Body of pancreas (tissue), 4 donors: Measurements from ENCODE around the gene TAS1R3. TPM values are rescaled to one million over a fixed set of nuclear protein-coding genes. Genes with fewer than 3 reads are reported as not detected.

Source experiments
- ATAC-seq: fragments of 150-250 bp; one replicate; pipeline ENCODE4 v1.9.1; 2016
- DNase-seq, 4 donors: peaks; one replicate each; pipeline ENCODE4 v3.0.0-alpha.2; 2019
- H3K27ac ChIP-seq, 4 donors: fragments of 200-600 bp; sonication (generic); 1 replicate in 3 of 4; 2 replicates in 1 of 4; pipeline versions ENCODE4 v1.5.1 to v1.6.1; 2016 to 2019; ENCODE audit warnings: mild to moderate bottlenecking in 1 of 4, mixed read lengths in 1 of 4, moderate library complexity in 1 of 4
- H3K27me3 ChIP-seq, 2 donors: fragments of 200-600 bp; sonication (generic); one replicate each; pipeline ENCODE4 v1.6.0; 2016; ENCODE audit warnings: mild to moderate bottlenecking in 1 of 2
- H3K36me3 ChIP-seq, 2 donors: fragments of 200-600 bp; sonication (generic); replicated peaks in 1 of 2; 2 replicates each; pipeline ENCODE4 v1.5.1; 2016; ENCODE audit warnings: low read depth in 2 of 2; ENCODE audit not compliant: insufficient read depth in 1 of 2
- H3K4me1 ChIP-seq: fragments of 200-600 bp; sonication (generic); one replicate; pipeline ENCODE4 v1.6.0; 2016
- H3K4me3 ChIP-seq, 2 donors: fragments of 200-600 bp; sonication (generic); 1 replicate in 1 of 2; 2 replicates in 1 of 2; pipeline ENCODE4 v1.5.1; 2016 to 2019
- H3K9me3 ChIP-seq, 3 donors: fragments of 200-600 bp; sonication (generic); 1 replicate in 2 of 3; 2 replicates in 1 of 3; pipeline ENCODE4 v1.5.1; 2016
- POLR2A ChIP-seq, 3 donors: fragments of 450-650 bp; IDR thresholded peaks; one replicate each; pipeline ENCODE4 v1.6.1; 2016; ENCODE audit warnings: antibody characterized with exemption in 3 of 3, mild to moderate bottlenecking in 2 of 3
- WGBS, 2 donors: methylation state at CpG; one replicate each; pipeline ENCODE4 v1.1.5; 2017; 5-methylcytosine and 5-hydroxymethylcytosine counted together
- intact Hi-C: fragments of 100-400 bp; cut with DNase I; formaldehyde crosslinking; loops from one replicate; pipeline ENCODE4 v1.15.1; 2023
- total RNA-seq, 2 donors: library from RNA; depleted of rRNA; stranded (reverse); fragments of >200 nt; gene quantifications; one replicate each; pipeline ENCODE4 v1.1.0, GENCODE V29; 2016
- TF ChIP-seq, protein P1 (sequence below), 7 experiments: fragments of 450-650 bp in 4 of 7; fragments of 200-600 bp in 3 of 7; sonication (generic) in 3 of 7; IDR thresholded peaks; one replicate each; pipeline ENCODE4 v1.5.1; 2016 to 2019; ENCODE audit warnings: antibody characterized with exemption in 7 of 7

TAS1R3 gene
- total RNA-seq, 2 donors from 2014 or later: 0.26 TPM; not detected in 1

GRCh38 chr1:1373815-1374588, 42.9 kb downstream of the TAS1R3 start:
- DNase-seq (no peak), ATAC-seq (no peak)
- WGBS, 2 donors: 36 to 67% methylated on average over 24 to 50 of the region's 52 CpGs
- intact Hi-C loops: no loop called here
- no peak for TF ChIP-seq POLR2A (IDR thresholded peaks at IDR 0.05)
- TF ChIP-seq, protein P1, sequence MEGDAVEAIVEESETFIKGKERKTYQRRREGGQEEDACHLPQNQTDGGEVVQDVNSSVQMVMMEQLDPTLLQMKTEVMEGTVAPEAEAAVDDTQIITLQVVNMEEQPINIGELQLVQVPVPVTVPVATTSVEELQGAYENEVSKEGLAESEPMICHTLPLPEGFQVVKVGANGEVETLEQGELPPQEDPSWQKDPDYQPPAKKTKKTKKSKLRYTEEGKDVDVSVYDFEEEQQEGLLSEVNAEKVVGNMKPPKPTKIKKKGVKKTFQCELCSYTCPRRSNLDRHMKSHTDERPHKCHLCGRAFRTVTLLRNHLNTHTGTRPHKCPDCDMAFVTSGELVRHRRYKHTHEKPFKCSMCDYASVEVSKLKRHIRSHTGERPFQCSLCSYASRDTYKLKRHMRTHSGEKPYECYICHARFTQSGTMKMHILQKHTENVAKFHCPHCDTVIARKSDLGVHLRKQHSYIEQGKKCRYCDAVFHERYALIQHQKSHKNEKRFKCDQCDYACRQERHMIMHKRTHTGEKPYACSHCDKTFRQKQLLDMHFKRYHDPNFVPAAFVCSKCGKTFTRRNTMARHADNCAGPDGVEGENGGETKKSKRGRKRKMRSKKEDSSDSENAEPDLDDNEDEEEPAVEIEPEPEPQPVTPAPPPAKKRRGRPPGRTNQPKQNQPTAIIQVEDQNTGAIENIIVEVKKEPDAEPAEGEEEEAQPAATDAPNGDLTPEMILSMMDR (IDR thresholded peaks at IDR 0.05): no peak
- no peaks in the 10 kb centered on the region for H3K36me3 ChIP-seq
- no peaks in the 10 kb centered on the region for H3K9me3 ChIP-seq
- peaks cover 36% of the 10 kb centered on the region for H3K4me1 ChIP-seq
- H3K27ac ChIP-seq: peak overlapping the region in 3 of 4 donors; percentile 78 to 96 (median 93)
- H3K4me3 ChIP-seq: peak overlapping the region; percentile 98 to 100
- H3K27me3 ChIP-seq: no peaks in the 10 kb centered on the region

- H3K27ac ChIP-seq: peak overlapping the region; percentile 77 to 96 (median 86)
- no peaks in the 10 kb centered on the region for H3K36me3 ChIP-seq
- DNase-seq (peak in 1 of 4 donors; percentile 39), ATAC-seq (no peak)
- 0 to 1% methylated on average over 7 to 23 of the region's 24 CpGs for WGBS, 2 donors
- H3K9me3 ChIP-seq: no peaks in the 10 kb centered on the region
- intact Hi-C loops: no loop called here
- H3K4me1 ChIP-seq: peaks cover 36% of the 10 kb centered on the region
- TF ChIP-seq, protein P1 (IDR thresholded peaks at IDR 0.05): no peak
- TF ChIP-seq POLR2A (IDR thresholded peaks at IDR 0.05): no peak
- H3K4me3 ChIP-seq: peak overlapping the region; percentile 98 to 100
- H3K27me3 ChIP-seq: no peaks in the 10 kb centered on the region
These were observed 43.5 kb downstream of the TAS1R3 start for GRCh38 chr1:1374589-1374928.

DNA sequence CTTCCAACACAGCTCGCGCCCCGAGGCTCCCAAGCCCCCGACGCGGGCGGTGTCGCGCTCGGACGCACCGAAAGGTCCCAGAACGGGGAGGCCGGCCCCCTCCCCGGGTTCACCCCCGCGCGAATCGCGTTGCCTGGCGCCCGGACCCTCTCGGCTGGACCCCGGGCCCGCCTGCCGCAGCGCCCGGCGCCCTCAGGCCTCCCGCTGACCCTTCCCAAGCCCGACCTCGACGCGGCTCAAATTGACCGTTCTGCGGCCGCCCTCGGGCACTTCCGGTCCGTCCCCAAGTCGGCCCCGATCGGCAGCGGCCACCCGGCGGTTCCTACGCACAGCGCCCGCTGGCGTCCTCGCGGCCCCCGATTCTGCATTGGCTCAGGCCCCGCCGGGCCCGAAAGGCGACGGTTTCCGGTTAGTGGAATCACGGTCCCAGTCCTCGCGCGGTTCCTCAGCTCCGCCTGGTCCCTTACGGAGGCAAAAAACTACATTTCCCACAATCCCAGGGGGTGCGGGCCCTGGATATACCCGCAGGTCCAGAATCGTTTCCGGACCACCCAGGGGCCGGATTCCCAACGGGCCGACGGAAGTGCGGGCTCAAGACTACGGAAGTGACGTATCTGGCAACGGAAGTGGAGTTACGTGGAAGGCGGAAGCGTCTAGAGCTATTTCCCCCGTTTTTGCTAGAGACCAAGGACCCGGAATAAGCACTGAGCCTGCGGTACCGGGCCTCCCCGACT, 44.0 kb downstream of the TAS1R3 start, which contains the start of gene AURKAIP1:
Gene AURKAIP1, minus strand, starts transcription at position 279 of the 734 bp plus-strand sequence. CDS start 451 bp downstream, outside the sequence.
- peak within 1 kb of the TSS; percentile 98 to 100 for H3K4me3 ChIP-seq
- peak; percentile 10 to 83 (median 73) for TF ChIP-seq POLR2A (IDR thresholded peaks at IDR 0.05)
- TF ChIP-seq, protein P1 (IDR thresholded peaks at IDR 0.05): peak in 5 of 7 experiments; percentile 21 to 57 (median 53)
- peak within 1 kb of the TSS; percentile 77 to 96 (median 86) for H3K27ac ChIP-seq
- H3K36me3 ChIP-seq: no peaks in the 10 kb centered on the region
- peak; percentile 96 for ATAC-seq
- intact Hi-C loops: no loop called here
- H3K9me3 ChIP-seq: no peaks in the 10 kb centered on the region
- peaks cover 36% of the 10 kb centered on the region for H3K4me1 ChIP-seq
- no peaks in the 10 kb centered on the region for H3K27me3 ChIP-seq
- 0 to 1% methylated on average over 31 to 80 of the region's 85 CpGs for WGBS, 2 donors
- DNase-seq: peak; percentile 98 to 99 (median 99)

- H3K4me1 ChIP-seq: peaks cover 33% of the 10 kb centered on the region
- no peaks in the 10 kb centered on the region for H3K9me3 ChIP-seq
- DNase-seq (no peak), ATAC-seq (no peak)
- peak overlapping the region in 1 of 4 donors; percentile 96 for H3K27ac ChIP-seq
- TF ChIP-seq, protein P1 (IDR thresholded peaks at IDR 0.05): no peak
- no peak for TF ChIP-seq POLR2A (IDR thresholded peaks at IDR 0.05)
- H3K4me3 ChIP-seq: no peak overlapping the region
- no peaks in the 10 kb centered on the region for H3K27me3 ChIP-seq
- H3K36me3 ChIP-seq: no peaks in the 10 kb centered on the region
- intact Hi-C loops: no loop called here
- WGBS, 2 donors: 82 to 89% methylated on average over 10 of the region's 10 CpGs
These were observed 45.6 kb downstream of the TAS1R3 start for GRCh38 chr1:1376551-1377226.
